ENCODE data around the gene CCDC15.

The CCDC15 gene

DNA sequence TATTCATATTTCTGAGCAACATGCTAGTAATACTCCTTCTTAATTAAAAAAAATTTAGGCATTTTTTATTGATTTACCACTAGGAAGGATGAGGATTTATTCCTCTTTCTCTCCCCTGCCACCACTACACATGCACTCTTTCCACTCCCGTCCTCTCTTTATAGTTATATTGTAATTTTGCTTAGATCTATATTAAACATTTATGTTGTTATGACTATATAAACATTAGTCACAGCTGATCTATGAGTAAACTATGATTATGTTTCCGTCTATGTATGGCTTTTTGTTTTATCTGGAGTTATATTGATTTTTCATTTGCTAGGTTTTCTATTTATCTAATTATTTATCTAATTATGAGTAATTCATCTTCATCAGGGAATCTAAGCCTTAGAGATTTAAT, 17.8 kb downstream of the CCDC15 start:
- no peak for DNase-seq
- Histone ChIP-seq H3K9me3 (ENCODE audit: control extremely low read depth in 1 of 5, control insufficient read depth in 4 of 5, insufficient read depth in 2 of 5, low read depth in 1 of 5, low read length in 4 of 5) (no peaks in the 10 kb centered on the region), H3K27me3 (replicated peaks in 2 of 5; ENCODE audit: control insufficient read depth in 4 of 5, insufficient read depth in 5 of 5, low read length in 4 of 5) (no peaks in the 10 kb centered on the region), H3K4me1 (ENCODE audit: control extremely low read depth in 1 of 4, control insufficient read depth in 4 of 4, insufficient read depth in 4 of 4, low read length in 3 of 4) (no peaks in the 10 kb centered on the region), H3K36me3 (ENCODE audit: control insufficient read depth in 4 of 4, insufficient read depth in 4 of 4, low read length in 3 of 4) (no peaks in the 10 kb centered on the region), H3K4me3 (ENCODE audit: control insufficient read depth in 1 of 7, extremely low read depth in 1 of 7, insufficient read depth in 4 of 7, low read depth in 2 of 7, low read length in 6 of 7) (no peak overlapping the region), H3K27ac (ENCODE audit: insufficient read depth in 1 of 2, low read depth in 1 of 2, low read length in 2 of 2, poor library complexity in 1 of 2, severe bottlenecking in 2 of 2) (no peak overlapping the region)
- POLR2A ChIA-PET: no interaction called here
- WGBS (ENCODE audit: insufficient coverage): no CpG with 5 or more reads among the region's 2 CpGs
- CTCF ChIA-PET: interaction anchor here (0.6 kb wide), 1 partner anchor 119 kb away, joined by 3 read pairs; no protein-coding TSS in a partner anchor

DNA sequence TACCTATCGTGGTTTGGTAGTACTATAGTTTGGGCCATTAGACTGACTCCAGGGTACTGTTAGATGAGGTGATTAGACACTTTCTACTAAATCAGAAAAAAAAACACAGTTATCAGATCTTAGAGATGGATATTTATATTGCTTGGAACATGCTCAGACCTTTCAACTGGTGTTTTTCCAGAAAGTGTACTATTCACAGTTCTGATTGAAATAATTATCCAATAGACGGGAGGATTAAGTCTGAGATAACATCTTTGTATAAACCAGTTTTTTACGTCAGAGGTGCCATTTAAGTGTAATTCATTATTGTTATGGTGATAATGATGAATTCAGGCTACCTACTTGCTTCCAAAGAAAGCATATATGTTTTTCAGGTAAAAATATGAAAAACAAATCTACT, 22.5 kb downstream of the CCDC15 start:
- Histone ChIP-seq H3K9me3 (ENCODE audit: control extremely low read depth in 1 of 5, control insufficient read depth in 4 of 5, insufficient read depth in 2 of 5, low read depth in 1 of 5, low read length in 4 of 5) (peaks cover 0 to 20% (median under 1%) of the 10 kb centered on the region in 5 experiments), H3K4me1 (ENCODE audit: control extremely low read depth in 1 of 4, control insufficient read depth in 4 of 4, insufficient read depth in 4 of 4, low read length in 3 of 4) (no peaks in the 10 kb centered on the region), H3K4me3 (ENCODE audit: control insufficient read depth in 1 of 7, extremely low read depth in 1 of 7, insufficient read depth in 4 of 7, low read depth in 2 of 7, low read length in 6 of 7) (no peak overlapping the region), H3K27me3 (replicated peaks in 2 of 5; ENCODE audit: control insufficient read depth in 4 of 5, insufficient read depth in 5 of 5, low read length in 4 of 5) (no peaks in the 10 kb centered on the region), H3K36me3 (ENCODE audit: control insufficient read depth in 4 of 4, insufficient read depth in 4 of 4, low read length in 3 of 4) (peaks cover 0 to 15% (median 1%) of the 10 kb centered on the region in 4 experiments), H3K27ac (ENCODE audit: insufficient read depth in 1 of 2, low read depth in 1 of 2, low read length in 2 of 2, poor library complexity in 1 of 2, severe bottlenecking in 2 of 2) (no peak overlapping the region)
- no peak for DNase-seq
- no CpG with 5 or more reads among the region's 3 CpGs for WGBS (ENCODE audit: insufficient coverage)
- ChIA-PET POLR2A (interaction anchor here (0.7 kb wide), 1 partner anchor 23 kb away, joined by 3 read pairs; the partner anchor contains the start of gene CCDC15), CTCF (no interaction called here)

DNA sequence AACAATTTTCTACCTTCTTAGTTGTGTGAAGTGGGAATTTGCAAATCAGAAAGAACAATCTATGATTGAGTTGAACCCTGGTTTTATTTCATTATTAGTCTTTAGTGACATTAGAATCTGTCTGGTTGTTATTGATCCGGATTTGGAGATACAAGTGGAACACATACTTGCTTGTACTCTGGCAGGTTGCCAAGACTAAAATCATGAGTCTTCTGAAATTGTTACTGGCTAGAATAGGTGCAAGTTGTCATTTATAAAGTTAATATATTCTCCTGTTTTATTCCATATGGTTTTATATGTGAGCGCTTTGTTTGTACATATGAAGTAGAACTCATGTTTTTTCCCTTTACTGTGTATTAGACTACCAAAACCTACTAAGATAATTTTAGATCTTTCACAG, 23.0 kb downstream of the CCDC15 start:
- no CpG with 5 or more reads among the region's 2 CpGs for WGBS (ENCODE audit: insufficient coverage)
- Histone ChIP-seq H3K27ac (ENCODE audit: insufficient read depth in 1 of 2, low read depth in 1 of 2, low read length in 2 of 2, poor library complexity in 1 of 2, severe bottlenecking in 2 of 2) (no peak overlapping the region), H3K4me3 (ENCODE audit: control insufficient read depth in 1 of 7, extremely low read depth in 1 of 7, insufficient read depth in 4 of 7, low read depth in 2 of 7, low read length in 6 of 7) (no peak overlapping the region), H3K36me3 (ENCODE audit: control insufficient read depth in 4 of 4, insufficient read depth in 4 of 4, low read length in 3 of 4) (peaks cover 0 to 19% (median 1%) of the 10 kb centered on the region in 4 experiments), H3K4me1 (ENCODE audit: control extremely low read depth in 1 of 4, control insufficient read depth in 4 of 4, insufficient read depth in 4 of 4, low read length in 3 of 4) (no peaks in the 10 kb centered on the region), H3K27me3 (replicated peaks in 2 of 5; ENCODE audit: control insufficient read depth in 4 of 5, insufficient read depth in 5 of 5, low read length in 4 of 5) (no peaks in the 10 kb centered on the region), H3K9me3 (ENCODE audit: control extremely low read depth in 1 of 5, control insufficient read depth in 4 of 5, insufficient read depth in 2 of 5, low read depth in 1 of 5, low read length in 4 of 5) (peaks cover 1 to 25% (median 4%) of the 10 kb centered on the region in 5 experiments)
- POLR2A ChIA-PET: interaction anchor here (0.7 kb wide), 1 partner anchor 23 kb away, joined by 3 read pairs; the partner anchor contains the start of gene CCDC15
- DNase-seq: peak in 1 of 3 donors; percentile 2
- CTCF ChIA-PET: no interaction called here

DNA sequence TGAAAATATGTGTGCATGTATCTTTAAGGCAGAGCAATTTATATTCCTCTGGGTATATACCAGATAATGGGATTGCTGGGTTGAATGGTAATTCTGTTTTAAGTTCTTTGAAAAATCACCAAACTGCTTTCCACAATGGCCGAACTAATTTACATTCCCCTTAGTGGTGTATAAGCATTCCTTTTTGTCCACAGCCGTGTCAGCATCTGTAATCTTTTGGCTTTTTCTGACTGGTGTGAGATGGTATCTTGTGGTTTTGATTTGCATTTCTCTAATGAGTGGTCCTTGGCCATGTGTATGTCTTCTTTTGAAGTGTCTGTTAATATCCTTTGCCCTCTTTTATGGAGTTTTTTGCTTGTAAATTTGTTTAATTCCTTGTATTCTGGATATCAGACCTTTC, 24.3 kb downstream of the CCDC15 start:
- CTCF ChIA-PET: no interaction called here

DNA sequence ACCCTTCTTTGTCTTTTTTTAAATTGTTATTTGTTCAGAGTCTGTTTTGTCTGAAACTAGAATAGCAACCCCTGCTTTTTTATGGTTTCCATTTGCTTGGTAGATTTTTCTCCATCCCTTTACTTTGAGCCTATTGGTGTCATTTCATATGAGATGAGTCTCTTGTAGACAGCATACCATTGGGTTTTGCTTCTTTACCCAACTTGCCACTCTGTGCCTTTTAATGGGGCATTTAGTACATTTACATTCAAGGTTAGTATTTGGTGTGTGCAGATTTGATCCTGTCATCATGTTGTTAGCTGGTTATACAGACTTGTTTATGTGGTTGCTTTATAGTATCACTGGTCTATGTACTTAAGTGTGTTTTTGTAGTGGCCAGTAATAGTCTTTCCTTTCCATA, 28.0 kb downstream of the CCDC15 start:
- H3K36me3 ChIP-seq (ENCODE audit: control insufficient read depth in 4 of 4, insufficient read depth in 4 of 4, low read length in 3 of 4): peaks cover 4 to 32% (median 6%) of the 10 kb centered on the region in 4 experiments
- no peaks in the 10 kb centered on the region for H3K4me1 ChIP-seq (ENCODE audit: control extremely low read depth in 1 of 4, control insufficient read depth in 4 of 4, insufficient read depth in 4 of 4, low read length in 3 of 4)
- ChIA-PET POLR2A (no interaction called here), CTCF (no interaction called here)
- no peak overlapping the region for H3K4me3 ChIP-seq (ENCODE audit: control insufficient read depth in 1 of 7, extremely low read depth in 1 of 7, insufficient read depth in 4 of 7, low read depth in 2 of 7, low read length in 6 of 7)
- H3K9me3 ChIP-seq (ENCODE audit: control extremely low read depth in 1 of 5, control insufficient read depth in 4 of 5, insufficient read depth in 2 of 5, low read depth in 1 of 5, low read length in 4 of 5): peaks cover 1 to 31% (median 7%) of the 10 kb centered on the region in 5 experiments
- no peaks in the 10 kb centered on the region for H3K27me3 ChIP-seq (replicated peaks in 2 of 5; ENCODE audit: control insufficient read depth in 4 of 5, insufficient read depth in 5 of 5, low read length in 4 of 5)
- DNase-seq: peak in 2 of 3 donors; percentile 1 to 4
- no peak overlapping the region for H3K27ac ChIP-seq (ENCODE audit: insufficient read depth in 1 of 2, low read depth in 1 of 2, low read length in 2 of 2, poor library complexity in 1 of 2, severe bottlenecking in 2 of 2)

More for the DNA sequence above, 24.3 kb downstream of the CCDC15 start:
- Histone ChIP-seq H3K4me3 (ENCODE audit: control insufficient read depth in 1 of 7, extremely low read depth in 1 of 7, insufficient read depth in 4 of 7, low read depth in 2 of 7, low read length in 6 of 7) (no peak overlapping the region), H3K27ac (ENCODE audit: insufficient read depth in 1 of 2, low read depth in 1 of 2, low read length in 2 of 2, poor library complexity in 1 of 2, severe bottlenecking in 2 of 2) (no peak overlapping the region), H3K36me3 (ENCODE audit: control insufficient read depth in 4 of 4, insufficient read depth in 4 of 4, low read length in 3 of 4) (peaks cover 0 to 26% (median 3%) of the 10 kb centered on the region in 4 experiments), H3K27me3 (replicated peaks in 2 of 5; ENCODE audit: control insufficient read depth in 4 of 5, insufficient read depth in 5 of 5, low read length in 4 of 5) (no peaks in the 10 kb centered on the region), H3K4me1 (ENCODE audit: control extremely low read depth in 1 of 4, control insufficient read depth in 4 of 4, insufficient read depth in 4 of 4, low read length in 3 of 4) (no peaks in the 10 kb centered on the region), H3K9me3 (ENCODE audit: control extremely low read depth in 1 of 5, control insufficient read depth in 4 of 5, insufficient read depth in 2 of 5, low read depth in 1 of 5, low read length in 4 of 5) (peaks cover 1 to 31% (median 7%) of the 10 kb centered on the region in 5 experiments)
- 100% methylated on average over 2 of the region's 2 CpGs for WGBS (ENCODE audit: insufficient coverage)
- no peak for DNase-seq
- POLR2A ChIA-PET: no interaction called here

DNA sequence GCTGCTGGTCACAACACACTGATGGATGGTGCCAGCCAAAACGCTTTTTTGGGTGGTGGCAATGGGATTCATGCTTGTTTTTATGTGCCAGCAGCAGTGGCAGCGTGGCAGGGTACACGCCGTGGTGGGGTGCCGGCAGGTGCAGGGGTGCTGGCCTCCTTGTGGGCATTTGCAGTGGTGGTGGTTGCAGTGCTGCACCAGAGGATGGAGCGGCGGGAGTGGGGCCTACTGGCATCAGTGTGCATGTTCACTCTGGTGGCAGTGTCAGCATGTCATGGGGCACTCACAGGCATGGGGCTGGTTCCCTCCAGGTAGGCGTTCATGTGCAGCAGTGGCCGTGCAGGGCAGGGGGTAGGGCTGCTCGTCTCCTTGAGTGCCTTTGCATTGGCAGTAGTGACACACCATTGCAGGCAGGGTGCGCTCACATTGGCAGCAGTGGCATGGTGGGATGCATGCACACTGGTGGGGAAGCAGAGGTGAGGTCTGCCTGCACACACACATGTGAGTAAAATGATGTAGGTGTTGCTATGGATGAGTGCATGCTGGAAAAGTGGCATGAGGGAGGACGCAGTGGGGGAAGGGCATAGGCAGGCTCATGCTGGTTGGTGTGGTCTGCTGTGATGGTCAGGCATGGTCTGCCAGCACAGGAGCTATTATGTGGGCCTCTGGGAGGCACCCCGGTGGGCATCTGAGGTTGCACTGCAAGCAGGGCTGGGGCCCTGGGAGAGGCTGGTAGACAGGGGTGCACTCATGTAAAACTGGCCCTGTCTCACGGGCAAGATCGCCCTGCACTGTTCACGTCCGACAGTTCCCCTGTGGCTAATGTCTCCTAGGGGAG, 29.9 kb downstream of the CCDC15 start:
- Histone ChIP-seq H3K4me1 (ENCODE audit: control extremely low read depth in 1 of 4, control insufficient read depth in 4 of 4, insufficient read depth in 4 of 4, low read length in 3 of 4) (no peaks in the 10 kb centered on the region), H3K4me3 (ENCODE audit: control insufficient read depth in 1 of 7, extremely low read depth in 1 of 7, insufficient read depth in 4 of 7, low read depth in 2 of 7, low read length in 6 of 7) (no peak overlapping the region), H3K27me3 (replicated peaks in 2 of 5; ENCODE audit: control insufficient read depth in 4 of 5, insufficient read depth in 5 of 5, low read length in 4 of 5) (no peaks in the 10 kb centered on the region), H3K27ac (ENCODE audit: insufficient read depth in 1 of 2, low read depth in 1 of 2, low read length in 2 of 2, poor library complexity in 1 of 2, severe bottlenecking in 2 of 2) (no peak overlapping the region), H3K9me3 (ENCODE audit: control extremely low read depth in 1 of 5, control insufficient read depth in 4 of 5, insufficient read depth in 2 of 5, low read depth in 1 of 5, low read length in 4 of 5) (peaks cover 1 to 29% (median 7%) of the 10 kb centered on the region in 5 experiments), H3K36me3 (ENCODE audit: control insufficient read depth in 4 of 4, insufficient read depth in 4 of 4, low read length in 3 of 4) (peaks cover 4 to 40% (median 9%) of the 10 kb centered on the region in 4 experiments)
- POLR2A ChIA-PET: no interaction called here
- WGBS (ENCODE audit: insufficient coverage): 98% methylated on average over 14 of the region's 17 CpGs
- CTCF ChIA-PET: no interaction called here
- DNase-seq: no peak

DNA sequence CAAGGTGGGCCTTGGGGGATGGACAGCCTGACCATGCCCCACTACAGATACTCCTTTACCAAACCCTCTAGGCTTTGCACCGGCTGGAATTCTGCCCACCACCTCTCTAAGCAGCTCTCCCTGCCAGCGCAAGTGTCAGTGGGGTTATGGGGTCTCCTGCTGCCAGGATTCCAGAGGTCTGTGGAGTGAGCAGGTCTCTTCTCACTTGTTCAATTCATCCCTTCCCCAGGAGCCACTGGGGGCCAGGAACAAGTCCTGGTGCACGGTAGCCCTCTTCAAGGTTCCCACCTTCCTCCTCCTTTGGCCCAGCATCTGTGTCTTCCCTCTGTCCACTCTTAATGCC, 30.5 kb downstream of the CCDC15 start:
- Histone ChIP-seq H3K9me3 (ENCODE audit: control extremely low read depth in 1 of 5, control insufficient read depth in 4 of 5, insufficient read depth in 2 of 5, low read depth in 1 of 5, low read length in 4 of 5) (peaks cover 1 to 25% (median 7%) of the 10 kb centered on the region in 5 experiments), H3K27ac (ENCODE audit: insufficient read depth in 1 of 2, low read depth in 1 of 2, low read length in 2 of 2, poor library complexity in 1 of 2, severe bottlenecking in 2 of 2) (no peak overlapping the region), H3K27me3 (replicated peaks in 2 of 5; ENCODE audit: control insufficient read depth in 4 of 5, insufficient read depth in 5 of 5, low read length in 4 of 5) (no peaks in the 10 kb centered on the region), H3K4me1 (ENCODE audit: control extremely low read depth in 1 of 4, control insufficient read depth in 4 of 4, insufficient read depth in 4 of 4, low read length in 3 of 4) (no peaks in the 10 kb centered on the region), H3K4me3 (ENCODE audit: control insufficient read depth in 1 of 7, extremely low read depth in 1 of 7, insufficient read depth in 4 of 7, low read depth in 2 of 7, low read length in 6 of 7) (no peak overlapping the region), H3K36me3 (ENCODE audit: control insufficient read depth in 4 of 4, insufficient read depth in 4 of 4, low read length in 3 of 4) (peaks cover 4 to 37% (median 9%) of the 10 kb centered on the region in 4 experiments)
- ChIA-PET POLR2A (no interaction called here), CTCF (no interaction called here)
- DNase-seq: no peak
- WGBS (ENCODE audit: insufficient coverage): 100% methylated on average over 2 of the region's 3 CpGs

All from common myeloid progenitor, CD34-positive (primary cell).